Measurements from ENCODE around the gene PDE4B. TPM values are rescaled to one million over a fixed set of nuclear protein-coding genes. Genes with fewer than 3 reads are reported as not detected.

PDE4B gene
- total RNA-seq, 1 experiment from 2014 or later, result 5.5 TPM

- DNase-seq, result no peak
- H3K79me2 ChIP-seq (ENCODE audit: low read length), result no peaks in the 10 kb centered on the region
Measured at GRCh38 chr1:66211521-66211920, 418.8 kb downstream of the PDE4B start.

GRCh38 chr1:66213491-66213890 is 420.8 kb downstream of the PDE4B start:
- H4K20me1 ChIP-seq (ENCODE audit: insufficient read depth, low read depth, low read length), result no peaks in the 10 kb centered on the region
- DNase-seq, result no peak

More at GRCh38 chr1:66211521-66211920, 418.8 kb downstream of the PDE4B start:
- no peaks in the 10 kb centered on the region for H3K4me1 ChIP-seq (ENCODE audit: low read length)
- no peaks in the 10 kb centered on the region for H3K27me3 ChIP-seq (ENCODE audit: low read length)
- no peaks in the 10 kb centered on the region for H3K9me3 ChIP-seq (ENCODE audit: low read length)
- H3K4me3 ChIP-seq (ENCODE audit: low read length), result no peak overlapping the region
- no peak overlapping the region for H3K4me2 ChIP-seq (ENCODE audit: low read depth, low read length, poor library complexity, severe bottlenecking)
- no peaks in the 10 kb centered on the region for H3K36me3 ChIP-seq (ENCODE audit: insufficient read depth, low read length)
- no peak overlapping the region for H2AFZ ChIP-seq (ENCODE audit: low read length)
- H3K9me2 ChIP-seq (replicated peaks; ENCODE audit: insufficient read depth, low read length), result no peaks in the 10 kb centered on the region
- H3K9ac ChIP-seq (ENCODE audit: low read length), result no peak overlapping the region
- H4K20me1 ChIP-seq (ENCODE audit: insufficient read depth, low read depth, low read length), result no peaks in the 10 kb centered on the region
- H3K27ac ChIP-seq (ENCODE audit: low read length), result no peak overlapping the region

GRCh38 chr1:66214901-66215300 is 422.2 kb downstream of the PDE4B start:
- Histone ChIP-seq H3K4me2 (ENCODE audit: low read depth, low read length, poor library complexity, severe bottlenecking) (no peak overlapping the region), H3K27ac (ENCODE audit: low read length) (no peak overlapping the region), H3K9me3 (ENCODE audit: low read length) (no peaks in the 10 kb centered on the region), H3K27me3 (ENCODE audit: low read length) (no peaks in the 10 kb centered on the region), H3K4me1 (ENCODE audit: low read length) (no peaks in the 10 kb centered on the region), H3K79me2 (ENCODE audit: low read length) (no peaks in the 10 kb centered on the region), H3K9me2 (replicated peaks; ENCODE audit: insufficient read depth, low read length) (no peaks in the 10 kb centered on the region), H3K36me3 (ENCODE audit: insufficient read depth, low read length) (no peaks in the 10 kb centered on the region), H3K4me3 (ENCODE audit: low read length) (no peak overlapping the region), H4K20me1 (ENCODE audit: insufficient read depth, low read depth, low read length) (no peaks in the 10 kb centered on the region), H2AFZ (ENCODE audit: low read length) (no peak overlapping the region), H3K9ac (ENCODE audit: low read length) (no peak overlapping the region)
- DNase-seq, result no peak

More at GRCh38 chr1:66213491-66213890, 420.8 kb downstream of the PDE4B start:
- Histone ChIP-seq H3K4me1 (ENCODE audit: low read length) (no peaks in the 10 kb centered on the region), H3K4me2 (ENCODE audit: low read depth, low read length, poor library complexity, severe bottlenecking) (no peak overlapping the region), H3K4me3 (ENCODE audit: low read length) (no peak overlapping the region), H3K9me2 (replicated peaks; ENCODE audit: insufficient read depth, low read length) (no peaks in the 10 kb centered on the region), H3K27ac (ENCODE audit: low read length) (no peak overlapping the region), H3K27me3 (ENCODE audit: low read length) (no peaks in the 10 kb centered on the region), H3K9me3 (ENCODE audit: low read length) (no peaks in the 10 kb centered on the region), H3K36me3 (ENCODE audit: insufficient read depth, low read length) (no peaks in the 10 kb centered on the region), H2AFZ (ENCODE audit: low read length) (no peak overlapping the region), H3K9ac (ENCODE audit: low read length) (no peak overlapping the region), H3K79me2 (ENCODE audit: low read length) (no peaks in the 10 kb centered on the region)

GRCh38 chr1:66217021-66217420 is 424.3 kb downstream of the PDE4B start:
- Histone ChIP-seq H3K4me1 (ENCODE audit: low read length) (no peaks in the 10 kb centered on the region), H3K27ac (ENCODE audit: low read length) (no peak overlapping the region), H3K79me2 (ENCODE audit: low read length) (no peaks in the 10 kb centered on the region), H3K4me3 (ENCODE audit: low read length) (no peak overlapping the region), H2AFZ (ENCODE audit: low read length) (no peak overlapping the region), H3K9me3 (ENCODE audit: low read length) (no peaks in the 10 kb centered on the region), H3K36me3 (ENCODE audit: insufficient read depth, low read length) (no peaks in the 10 kb centered on the region), H4K20me1 (ENCODE audit: insufficient read depth, low read depth, low read length) (no peaks in the 10 kb centered on the region), H3K9me2 (replicated peaks; ENCODE audit: insufficient read depth, low read length) (no peaks in the 10 kb centered on the region), H3K27me3 (ENCODE audit: low read length) (no peaks in the 10 kb centered on the region), H3K9ac (ENCODE audit: low read length) (no peak overlapping the region), H3K4me2 (ENCODE audit: low read depth, low read length, poor library complexity, severe bottlenecking) (no peak overlapping the region)
- DNase-seq, result no peak

- H3K9me3 ChIP-seq (ENCODE audit: low read length), result no peaks in the 10 kb centered on the region
- H3K36me3 ChIP-seq (ENCODE audit: insufficient read depth, low read length), result no peaks in the 10 kb centered on the region
- no peaks in the 10 kb centered on the region for H3K79me2 ChIP-seq (ENCODE audit: low read length)
- H3K9ac ChIP-seq (ENCODE audit: low read length), result no peak overlapping the region
- no peak overlapping the region for H3K4me2 ChIP-seq (ENCODE audit: low read depth, low read length, poor library complexity, severe bottlenecking)
- no peak for DNase-seq
- H3K9me2 ChIP-seq (replicated peaks; ENCODE audit: insufficient read depth, low read length), result no peaks in the 10 kb centered on the region
- no peak overlapping the region for H3K27ac ChIP-seq (ENCODE audit: low read length)
- no peaks in the 10 kb centered on the region for H3K27me3 ChIP-seq (ENCODE audit: low read length)
- H2AFZ ChIP-seq (ENCODE audit: low read length), result no peak overlapping the region
- H4K20me1 ChIP-seq (ENCODE audit: insufficient read depth, low read depth, low read length), result no peaks in the 10 kb centered on the region
- no peak overlapping the region for H3K4me3 ChIP-seq (ENCODE audit: low read length)
- no peaks in the 10 kb centered on the region for H3K4me1 ChIP-seq (ENCODE audit: low read length)
Measured at GRCh38 chr1:66217561-66217960, 424.9 kb downstream of the PDE4B start.

GRCh38 chr1:66220477-66220876 is 427.8 kb downstream of the PDE4B start:
- DNase-seq, result no peak
- H3K4me2 ChIP-seq (ENCODE audit: low read depth, low read length, poor library complexity, severe bottlenecking), result no peak overlapping the region
- no peaks in the 10 kb centered on the region for H3K36me3 ChIP-seq (ENCODE audit: insufficient read depth, low read length)
- H3K79me2 ChIP-seq (ENCODE audit: low read length), result no peaks in the 10 kb centered on the region
- no peaks in the 10 kb centered on the region for H3K27me3 ChIP-seq (ENCODE audit: low read length)
- H3K4me1 ChIP-seq (ENCODE audit: low read length), result no peaks in the 10 kb centered on the region
- H3K9me2 ChIP-seq (replicated peaks; ENCODE audit: insufficient read depth, low read length), result no peaks in the 10 kb centered on the region
- no peak overlapping the region for H3K4me3 ChIP-seq (ENCODE audit: low read length)
- H3K27ac ChIP-seq (ENCODE audit: low read length), result no peak overlapping the region
- no peak overlapping the region for H3K9ac ChIP-seq (ENCODE audit: low read length)
- H2AFZ ChIP-seq (ENCODE audit: low read length), result no peak overlapping the region
- no peaks in the 10 kb centered on the region for H3K9me3 ChIP-seq (ENCODE audit: low read length)
- no peaks in the 10 kb centered on the region for H4K20me1 ChIP-seq (ENCODE audit: insufficient read depth, low read depth, low read length)

- no peaks in the 10 kb centered on the region for H3K36me3 ChIP-seq (ENCODE audit: insufficient read depth, low read length)
- H3K9ac ChIP-seq (ENCODE audit: low read length), result no peak overlapping the region
- no peak overlapping the region for H3K4me2 ChIP-seq (ENCODE audit: low read depth, low read length, poor library complexity, severe bottlenecking)
- no peaks in the 10 kb centered on the region for H3K79me2 ChIP-seq (ENCODE audit: low read length)
- no peak for DNase-seq
- no peaks in the 10 kb centered on the region for H4K20me1 ChIP-seq (ENCODE audit: insufficient read depth, low read depth, low read length)
- H3K9me3 ChIP-seq (ENCODE audit: low read length), result no peaks in the 10 kb centered on the region
- H2AFZ ChIP-seq (ENCODE audit: low read length), result no peak overlapping the region
- H3K4me3 ChIP-seq (ENCODE audit: low read length), result no peak overlapping the region
- no peaks in the 10 kb centered on the region for H3K9me2 ChIP-seq (replicated peaks; ENCODE audit: insufficient read depth, low read length)
- no peaks in the 10 kb centered on the region for H3K27me3 ChIP-seq (ENCODE audit: low read length)
- no peaks in the 10 kb centered on the region for H3K4me1 ChIP-seq (ENCODE audit: low read length)
- H3K27ac ChIP-seq (ENCODE audit: low read length), result no peak overlapping the region
Measured at GRCh38 chr1:66223681-66224080, 431.0 kb downstream of the PDE4B start.

- Histone ChIP-seq H3K4me3 (ENCODE audit: low read length) (no peak overlapping the region), H4K20me1 (ENCODE audit: insufficient read depth, low read depth, low read length) (no peaks in the 10 kb centered on the region), H3K9ac (ENCODE audit: low read length) (no peak overlapping the region), H3K27ac (ENCODE audit: low read length) (no peak overlapping the region), H3K27me3 (ENCODE audit: low read length) (no peaks in the 10 kb centered on the region), H3K9me3 (ENCODE audit: low read length) (no peaks in the 10 kb centered on the region), H3K9me2 (replicated peaks; ENCODE audit: insufficient read depth, low read length) (no peaks in the 10 kb centered on the region), H3K79me2 (ENCODE audit: low read length) (no peaks in the 10 kb centered on the region), H3K4me2 (ENCODE audit: low read depth, low read length, poor library complexity, severe bottlenecking) (no peak overlapping the region), H3K4me1 (ENCODE audit: low read length) (no peaks in the 10 kb centered on the region), H2AFZ (ENCODE audit: low read length) (no peak overlapping the region), H3K36me3 (ENCODE audit: insufficient read depth, low read length) (no peaks in the 10 kb centered on the region)
- no peak for DNase-seq
Measured at GRCh38 chr1:66226985-66227384, 434.3 kb downstream of the PDE4B start.

- no peak overlapping the region for H3K4me3 ChIP-seq (ENCODE audit: low read length)
- no peaks in the 10 kb centered on the region for H3K79me2 ChIP-seq (ENCODE audit: low read length)
- no peak overlapping the region for H3K9ac ChIP-seq (ENCODE audit: low read length)
- no peaks in the 10 kb centered on the region for H3K27me3 ChIP-seq (ENCODE audit: low read length)
- no peak overlapping the region for H3K27ac ChIP-seq (ENCODE audit: low read length)
- no peaks in the 10 kb centered on the region for H4K20me1 ChIP-seq (ENCODE audit: insufficient read depth, low read depth, low read length)
- H3K36me3 ChIP-seq (ENCODE audit: insufficient read depth, low read length), result no peaks in the 10 kb centered on the region
- no peak overlapping the region for H2AFZ ChIP-seq (ENCODE audit: low read length)
- DNase-seq, result no peak
- H3K4me2 ChIP-seq (ENCODE audit: low read depth, low read length, poor library complexity, severe bottlenecking), result no peak overlapping the region
- H3K9me2 ChIP-seq (replicated peaks; ENCODE audit: insufficient read depth, low read length), result no peaks in the 10 kb centered on the region
- H3K9me3 ChIP-seq (ENCODE audit: low read length), result no peaks in the 10 kb centered on the region
- H3K4me1 ChIP-seq (ENCODE audit: low read length), result no peaks in the 10 kb centered on the region
Measured at GRCh38 chr1:66227966-66228365, 435.3 kb downstream of the PDE4B start.
